Measurements from ENCODE around the gene MIXL1. TPM values are rescaled to one million over a fixed set of nuclear protein-coding genes. Genes with fewer than 3 reads are reported as not detected.
"Not testable (repeated sequence)": the region's sequence is repeated elsewhere in the genome, so short reads cannot be mapped to it uniquely, and the experiment has no call there.

Gene MIXL1
- total RNA-seq, 1 donor from 2014 or later, result not detected

DNA sequence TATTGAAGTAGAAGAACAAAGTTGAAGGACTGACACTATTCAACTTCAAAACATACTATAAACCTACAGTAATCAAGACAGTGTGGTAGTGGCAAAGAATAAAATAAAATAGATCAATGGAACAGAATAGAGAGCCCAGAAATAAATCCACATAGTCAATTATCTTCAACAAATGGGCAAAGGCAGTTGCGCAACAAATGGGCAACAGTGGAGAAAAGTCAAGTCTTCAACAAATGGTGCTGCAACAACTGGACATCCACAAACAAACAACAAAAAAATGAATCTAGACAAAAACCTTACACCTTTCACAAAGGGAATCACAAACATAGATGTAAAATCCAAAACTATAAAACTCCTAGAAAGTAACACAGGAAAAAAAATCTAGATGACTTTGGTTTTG is 38.4 kb downstream of the MIXL1 start:
- Histone ChIP-seq H3K27me3 (no peaks in the 10 kb centered on the region), H3K27ac (no peak overlapping the region), H3K36me3 (no peaks in the 10 kb centered on the region), H3K4me3 (no peak overlapping the region), H3K9me3 (peaks cover 0 to 7% of the 10 kb centered on the region in 2 donors), H3K4me1 (no peaks in the 10 kb centered on the region)
- intact Hi-C loops (cut with DNase I), result no loop called here
- TF ChIP-seq, protein P1, sequence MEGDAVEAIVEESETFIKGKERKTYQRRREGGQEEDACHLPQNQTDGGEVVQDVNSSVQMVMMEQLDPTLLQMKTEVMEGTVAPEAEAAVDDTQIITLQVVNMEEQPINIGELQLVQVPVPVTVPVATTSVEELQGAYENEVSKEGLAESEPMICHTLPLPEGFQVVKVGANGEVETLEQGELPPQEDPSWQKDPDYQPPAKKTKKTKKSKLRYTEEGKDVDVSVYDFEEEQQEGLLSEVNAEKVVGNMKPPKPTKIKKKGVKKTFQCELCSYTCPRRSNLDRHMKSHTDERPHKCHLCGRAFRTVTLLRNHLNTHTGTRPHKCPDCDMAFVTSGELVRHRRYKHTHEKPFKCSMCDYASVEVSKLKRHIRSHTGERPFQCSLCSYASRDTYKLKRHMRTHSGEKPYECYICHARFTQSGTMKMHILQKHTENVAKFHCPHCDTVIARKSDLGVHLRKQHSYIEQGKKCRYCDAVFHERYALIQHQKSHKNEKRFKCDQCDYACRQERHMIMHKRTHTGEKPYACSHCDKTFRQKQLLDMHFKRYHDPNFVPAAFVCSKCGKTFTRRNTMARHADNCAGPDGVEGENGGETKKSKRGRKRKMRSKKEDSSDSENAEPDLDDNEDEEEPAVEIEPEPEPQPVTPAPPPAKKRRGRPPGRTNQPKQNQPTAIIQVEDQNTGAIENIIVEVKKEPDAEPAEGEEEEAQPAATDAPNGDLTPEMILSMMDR (IDR thresholded peaks at IDR 0.05), result no peak
- no peak for DNase-seq (ENCODE audit: low spot score in 2 of 2)

DNA sequence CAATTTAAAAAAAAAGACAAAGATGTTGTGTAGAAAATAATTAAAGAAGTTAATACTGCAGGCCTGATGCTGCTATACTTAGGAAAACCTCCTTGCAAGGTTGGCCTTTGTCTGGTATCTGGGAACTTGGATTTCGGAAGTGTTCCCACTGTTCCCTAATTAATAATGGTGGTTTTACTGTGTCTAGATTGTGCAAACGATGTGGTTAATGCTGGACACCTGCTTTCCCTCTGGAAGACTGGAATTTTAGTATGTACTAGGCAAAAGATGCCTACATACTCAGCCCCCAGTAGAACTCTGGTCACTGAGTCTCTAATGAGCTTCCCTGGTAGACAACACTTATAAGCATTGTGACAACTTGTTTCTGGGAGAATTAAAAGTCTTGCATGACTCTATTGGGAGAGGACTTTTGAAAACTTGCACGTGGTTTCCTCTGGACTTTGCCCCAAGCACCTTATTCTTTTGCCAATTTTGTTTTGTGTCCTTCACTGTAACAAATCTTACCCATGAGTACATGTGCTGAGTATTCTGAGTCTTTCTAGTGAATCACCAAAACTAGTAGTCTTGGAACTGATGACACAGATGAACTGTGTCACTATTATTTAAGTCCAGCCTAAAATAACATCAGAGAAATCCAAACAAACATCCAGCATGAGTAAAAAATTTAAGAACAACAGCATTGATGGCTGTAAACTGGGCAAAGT is 45.1 kb downstream of the MIXL1 start:
- intact Hi-C loops (cut with DNase I), result no loop called here
- Histone ChIP-seq H3K4me1 (no peaks in the 10 kb centered on the region), H3K36me3 (no peaks in the 10 kb centered on the region), H3K9me3 (no peaks in the 10 kb centered on the region), H3K27me3 (no peaks in the 10 kb centered on the region), H3K27ac (peak overlapping the region in 1 of 2 donors; percentile 30), H3K4me3 (no peak overlapping the region)
- no peak for DNase-seq (ENCODE audit: low spot score in 2 of 2)
- TF ChIP-seq, protein P1 (IDR thresholded peaks at IDR 0.05), result no peak

DNA sequence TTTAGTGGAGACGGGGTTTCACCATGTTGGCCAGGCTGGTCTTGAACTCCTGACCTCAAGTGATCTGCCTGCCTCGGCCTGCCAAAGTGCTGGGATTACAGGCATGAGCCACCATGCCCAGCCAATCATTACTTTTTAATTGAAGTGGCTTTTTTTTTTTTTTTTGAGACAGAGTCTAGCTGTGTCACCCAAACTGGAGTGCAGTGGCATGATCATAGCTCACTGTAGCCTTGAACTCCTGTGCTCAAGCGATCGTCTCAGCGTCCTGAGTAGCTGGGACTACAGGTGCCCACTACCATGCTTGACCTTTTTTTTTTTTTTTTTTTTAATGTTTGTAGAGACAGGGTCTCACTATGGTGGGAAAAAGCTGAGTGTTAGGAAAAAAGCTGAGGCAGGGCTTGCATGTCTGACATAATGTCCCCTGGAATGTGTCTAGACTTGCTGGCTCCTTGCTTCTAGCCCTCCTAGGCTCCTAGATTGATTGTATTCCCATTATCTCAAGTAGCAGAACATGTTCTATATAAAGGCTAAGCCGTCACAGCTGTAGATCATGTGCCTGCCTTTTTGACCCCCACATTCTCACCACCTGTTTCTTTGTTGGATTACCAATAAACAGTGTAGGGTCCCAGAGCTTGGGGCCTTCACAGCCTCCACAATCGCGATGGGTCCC is 48.9 kb downstream of the MIXL1 start:
- not testable (repeated sequence) for H3K4me1 ChIP-seq; H3K27me3 ChIP-seq; DNase-seq (ENCODE audit: low spot score in 2 of 2); H3K9me3 ChIP-seq; H3K36me3 ChIP-seq; H3K4me3 ChIP-seq
- peak overlapping the region; percentile 39 to 73 for H3K27ac ChIP-seq
- intact Hi-C loops (cut with DNase I), result loop anchor here (2.0 kb wide), 1 partner anchor 38 kb away; no protein-coding TSS in a partner anchor

DNA sequence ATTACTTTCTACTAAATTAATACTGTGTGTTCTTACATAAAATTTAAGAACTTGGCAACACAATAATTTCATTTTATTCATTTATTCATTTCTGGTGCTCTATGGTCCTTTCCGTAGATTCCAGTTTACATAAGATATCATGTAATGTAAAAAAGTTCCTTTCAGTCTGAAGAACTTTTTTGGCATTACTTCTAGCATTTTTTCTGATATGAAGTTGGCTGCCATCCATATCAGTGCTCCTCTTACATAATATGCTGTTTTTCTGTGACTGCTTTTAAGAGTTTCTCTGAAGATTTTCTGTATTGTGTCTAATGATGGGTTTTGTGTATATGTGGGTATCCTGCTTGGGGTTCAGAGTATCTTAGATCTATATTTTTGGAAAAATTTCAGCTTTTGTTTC is 50.7 kb downstream of the MIXL1 start:
- no peaks in the 10 kb centered on the region for H3K9me3 ChIP-seq
- H3K27ac ChIP-seq, result peak overlapping the region in 1 of 2 donors; percentile 73
- H3K4me1 ChIP-seq, result no peaks in the 10 kb centered on the region
- no peaks in the 10 kb centered on the region for H3K27me3 ChIP-seq
- TF ChIP-seq, protein P1 (IDR thresholded peaks at IDR 0.05), result no peak
- no peaks in the 10 kb centered on the region for H3K36me3 ChIP-seq
- no peak overlapping the region for H3K4me3 ChIP-seq
- intact Hi-C loops (cut with DNase I), result no loop called here
- no peak for DNase-seq (ENCODE audit: low spot score in 2 of 2)

DNA sequence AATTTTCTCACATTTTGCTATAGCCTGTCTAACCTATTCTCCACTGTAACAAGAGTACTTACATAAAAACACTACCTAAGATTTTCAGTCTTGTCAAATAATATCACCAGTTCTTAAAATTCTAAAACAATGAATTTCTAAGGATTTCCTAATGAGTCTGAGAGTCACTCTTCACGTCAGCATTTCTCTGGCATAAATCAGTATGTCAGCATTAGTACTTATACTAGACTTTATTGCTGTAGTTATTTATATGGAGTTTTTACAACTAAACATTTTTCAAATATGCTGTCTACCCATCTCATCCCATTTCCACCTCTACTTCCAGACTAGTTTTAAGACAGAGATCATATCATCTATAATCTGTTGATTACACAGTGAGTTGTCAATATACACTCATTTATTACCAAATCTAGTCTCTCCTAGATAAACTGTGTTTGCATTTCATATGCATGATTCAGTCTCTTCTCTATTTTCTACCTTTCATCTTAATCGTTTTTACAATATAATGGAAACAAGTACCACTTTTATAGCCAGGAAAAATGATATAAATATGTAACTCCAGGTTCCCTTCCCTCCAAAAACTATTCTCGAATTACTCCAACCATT is 52.7 kb downstream of the MIXL1 start:
- intact Hi-C loops (cut with DNase I), result no loop called here
- H3K4me3 ChIP-seq, result no peak overlapping the region
- TF ChIP-seq, protein P1 (IDR thresholded peaks at IDR 0.05), result no peak
- no peaks in the 10 kb centered on the region for H3K9me3 ChIP-seq
- no peak overlapping the region for H3K27ac ChIP-seq
- no peaks in the 10 kb centered on the region for H3K27me3 ChIP-seq
- no peak for DNase-seq (ENCODE audit: low spot score in 2 of 2)
- no peaks in the 10 kb centered on the region for H3K36me3 ChIP-seq
- H3K4me1 ChIP-seq, result no peaks in the 10 kb centered on the region

Other genes with a start within 250 kb of the MIXL1 start
- gene SDE2, start 224.3 kb upstream of the MIXL1 start, total RNA-seq, result 12.3 TPM
- 214 TPM for gene H3-3A, start 160.9 kb upstream of the MIXL1 start, total RNA-seq
- gene ACBD3, start 36.9 kb upstream of the MIXL1 start, total RNA-seq, result 31.5 TPM
- 0.43 TPM for gene LIN9, start 85.5 kb downstream of the MIXL1 start, total RNA-seq
- 37.1 TPM for gene PARP1, start 184.4 kb downstream of the MIXL1 start, total RNA-seq